GM15510 (cell line): ENCODE results near the gene WDR48.

ENCODE experiments used
- POLR2A ChIP-seq: IDR thresholded peaks from 3 replicates; pipeline ENCODE4 v1.6.1; 2011; ENCODE audit warnings: borderline replicate concordance; ENCODE audit not compliant: insufficient read length; ENCODE audit errors: extremely low read depth

WDR48 gene

DNA sequence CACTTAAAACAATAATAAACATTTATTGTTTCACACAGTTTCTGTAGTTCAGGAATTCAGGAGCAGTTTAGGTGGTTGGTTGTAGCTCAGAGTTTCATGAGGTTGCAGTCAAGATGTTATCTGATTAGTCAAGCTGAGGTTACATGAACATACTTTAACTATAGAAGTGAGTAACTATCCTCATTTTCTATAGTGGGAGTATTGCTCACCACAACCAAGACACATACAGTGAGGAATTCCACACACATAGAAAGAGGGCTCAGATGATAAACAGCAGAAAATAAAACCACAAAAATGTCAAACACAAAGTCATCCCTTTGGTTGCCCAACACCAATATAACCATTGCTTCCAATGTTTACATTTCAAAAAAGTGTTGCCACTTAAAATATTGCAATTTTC, 13.7 kb upstream of the WDR48 start:
- TF ChIP-seq POLR2A = no peak

DNA sequence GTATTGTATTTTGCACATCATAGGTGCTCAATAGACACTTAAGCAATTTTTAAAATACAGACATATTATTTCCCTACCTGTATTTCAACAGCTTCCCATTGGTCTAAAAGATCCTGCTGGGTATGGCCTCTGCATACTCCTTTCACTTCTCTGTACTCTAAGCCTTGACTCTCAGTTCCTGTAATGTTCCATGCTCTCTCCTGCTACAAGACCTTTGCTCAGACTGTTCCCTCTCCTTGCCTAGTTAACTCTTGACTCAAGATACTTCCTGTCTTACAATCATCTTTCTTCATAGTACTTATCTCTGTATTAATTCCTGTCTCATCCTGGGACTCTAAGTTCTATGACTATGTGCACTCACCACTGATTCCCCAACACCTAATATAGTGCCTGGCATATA, 1.8 kb upstream of the WDR48 start:
- no peak for TF ChIP-seq POLR2A

DNA sequence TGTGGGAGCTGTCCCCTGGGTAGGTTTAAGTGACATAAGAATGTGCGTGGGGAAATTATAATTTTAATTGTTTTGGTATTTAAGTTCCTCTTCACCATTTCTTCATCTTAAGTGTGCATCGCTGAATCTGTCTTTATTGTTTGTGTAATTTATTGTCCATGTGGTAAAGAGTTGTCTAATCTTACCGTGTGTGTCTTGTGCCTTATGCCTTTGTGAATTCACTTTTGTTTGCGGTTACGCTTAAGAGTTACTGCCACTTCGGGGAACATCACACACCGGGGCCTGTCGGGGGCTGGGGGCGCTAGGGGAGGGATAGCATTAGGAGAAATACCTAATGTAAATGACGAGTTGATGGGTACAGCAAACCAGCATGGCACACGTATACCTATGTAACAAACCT, 767 bp downstream of the WDR48 start:
- TF ChIP-seq POLR2A = no peak

DNA sequence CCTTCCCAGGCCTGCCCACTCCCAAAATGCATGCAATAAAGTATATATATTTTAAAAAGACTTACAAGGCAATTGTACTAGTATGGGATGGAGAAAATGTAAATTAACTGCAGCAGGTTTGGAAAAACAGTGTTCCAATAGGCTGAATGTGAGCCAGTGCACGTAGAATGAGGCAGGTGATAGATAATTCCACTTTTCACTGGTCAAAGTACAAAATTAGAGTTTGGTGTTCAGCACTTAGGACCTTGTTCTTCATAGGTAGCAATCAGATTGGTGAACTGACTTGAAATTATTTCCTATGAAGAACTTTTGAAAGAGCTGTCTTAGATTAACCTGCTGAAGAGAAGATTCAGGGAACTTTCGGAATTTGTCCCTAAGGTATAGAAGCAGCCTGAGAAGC, 1.9 kb downstream of the WDR48 start:
- TF ChIP-seq POLR2A = no peak

DNA sequence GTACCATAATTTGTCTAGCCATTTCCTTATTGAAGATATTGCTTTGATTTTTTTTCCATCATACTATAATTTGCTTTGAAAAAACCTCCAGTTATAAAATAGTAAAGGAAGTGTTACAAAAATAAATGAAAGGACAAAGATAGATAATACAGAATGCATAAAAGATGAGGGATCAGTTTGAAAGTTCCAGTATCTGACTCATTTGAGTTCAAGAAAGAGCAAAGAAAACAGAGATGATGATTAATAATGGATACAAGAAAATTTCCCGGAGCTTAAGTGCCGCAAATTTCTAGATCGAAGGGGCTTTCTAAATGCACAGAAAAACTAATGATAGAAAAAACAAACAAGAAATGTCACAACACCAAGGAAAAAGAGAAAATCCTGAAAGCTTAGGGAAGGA, 4.3 kb downstream of the WDR48 start:
- TF ChIP-seq POLR2A = no peak

DNA sequence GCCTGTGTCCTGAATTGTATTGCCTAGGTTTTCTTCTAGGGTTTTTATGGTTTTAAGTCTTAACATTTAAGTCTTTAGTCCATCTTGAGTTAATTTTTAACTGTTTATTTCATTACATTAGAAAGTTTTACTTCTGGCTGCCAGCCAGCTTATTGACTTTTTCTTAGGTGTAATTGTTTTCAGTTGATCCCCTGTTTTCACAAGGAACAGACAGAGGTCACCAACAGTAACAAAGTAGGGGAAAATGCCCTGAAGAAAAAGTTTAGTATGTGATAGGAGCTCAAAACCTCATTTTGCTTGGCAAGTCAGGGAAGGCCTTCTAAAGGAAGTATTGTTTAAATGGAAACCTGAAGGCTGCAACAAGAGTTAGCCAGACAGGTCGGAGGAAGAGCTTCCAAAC, 10.4 kb downstream of the WDR48 start:
- TF ChIP-seq POLR2A = no peak

DNA sequence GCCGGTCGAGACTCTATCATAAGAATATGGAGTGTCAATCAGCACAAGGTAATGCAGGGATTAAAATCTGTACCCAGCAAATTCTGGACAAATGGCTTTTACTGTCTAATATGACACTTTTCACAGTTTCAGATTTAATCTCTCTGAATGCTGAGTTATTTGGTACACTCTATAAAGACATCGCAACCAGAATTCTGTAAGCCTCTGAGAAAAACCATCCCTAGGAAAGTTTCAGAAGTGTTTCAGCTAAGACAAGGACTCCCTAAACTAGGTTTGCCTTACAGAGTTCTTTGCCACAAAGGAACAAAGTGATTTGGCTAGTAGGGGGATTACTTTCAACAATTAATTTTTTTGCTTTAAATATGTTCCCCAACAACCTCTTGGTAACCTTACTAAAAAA, 11.3 kb downstream of the WDR48 start:
- no peak for TF ChIP-seq POLR2A

DNA sequence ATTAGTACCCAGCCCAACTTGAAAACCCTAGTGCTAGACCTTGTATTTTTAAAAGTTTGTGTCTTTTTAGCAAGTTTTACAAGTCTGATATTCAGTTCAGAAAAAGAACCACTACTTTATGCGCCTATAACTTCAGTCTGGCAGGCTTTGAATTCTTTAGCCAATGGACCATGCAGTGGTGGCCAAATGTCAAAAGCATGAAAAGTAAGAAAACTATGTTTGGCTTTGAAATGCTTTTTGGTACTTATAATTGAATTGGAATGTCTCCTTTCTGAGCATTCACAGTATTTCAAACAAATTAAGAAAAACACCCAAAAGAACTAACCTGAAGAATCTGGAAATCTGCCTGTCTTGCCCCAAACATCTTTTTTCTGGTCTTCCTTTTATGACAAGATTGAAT, 12.8 kb downstream of the WDR48 start:
- TF ChIP-seq POLR2A = no peak

DNA sequence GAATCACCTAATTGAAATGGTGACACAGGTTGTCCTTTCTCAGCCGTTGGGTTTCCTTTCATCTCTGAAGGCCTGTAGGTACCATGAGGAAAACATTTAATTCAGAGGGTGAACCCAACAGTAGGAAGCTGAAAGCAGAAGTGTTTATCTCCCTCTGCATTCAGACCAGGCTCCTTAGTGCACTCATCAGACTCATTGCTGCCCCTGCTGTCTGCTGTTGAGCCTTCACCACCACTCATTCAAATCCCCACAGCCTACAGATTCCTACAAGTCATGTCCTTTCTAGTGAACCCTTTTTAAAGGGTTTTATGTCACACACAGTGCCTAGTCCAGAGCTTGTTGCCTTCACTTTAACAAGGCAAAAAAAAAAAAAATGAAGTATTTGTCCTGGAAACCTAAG, 13.4 kb downstream of the WDR48 start:
- TF ChIP-seq POLR2A = no peak

DNA sequence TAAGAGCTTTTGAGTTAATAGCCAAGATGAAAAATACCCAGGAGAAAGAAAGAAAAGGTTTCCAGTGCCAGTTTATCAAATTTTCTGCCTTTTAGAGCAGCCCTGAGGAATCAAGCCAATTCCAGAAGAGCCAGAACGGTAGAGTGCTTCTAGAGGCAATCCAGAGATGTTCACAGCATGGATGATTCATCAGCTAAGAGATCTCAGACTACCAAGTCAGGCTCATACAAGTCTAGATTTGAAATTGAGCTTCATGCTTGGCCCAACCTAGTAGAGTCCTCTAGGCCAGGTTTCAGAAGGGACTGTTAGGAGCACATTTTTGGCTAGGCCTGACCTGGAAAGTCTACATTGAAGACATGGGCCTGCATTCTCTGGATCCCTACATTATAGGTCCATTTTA, 15.5 kb downstream of the WDR48 start:
- TF ChIP-seq POLR2A = no peak

DNA sequence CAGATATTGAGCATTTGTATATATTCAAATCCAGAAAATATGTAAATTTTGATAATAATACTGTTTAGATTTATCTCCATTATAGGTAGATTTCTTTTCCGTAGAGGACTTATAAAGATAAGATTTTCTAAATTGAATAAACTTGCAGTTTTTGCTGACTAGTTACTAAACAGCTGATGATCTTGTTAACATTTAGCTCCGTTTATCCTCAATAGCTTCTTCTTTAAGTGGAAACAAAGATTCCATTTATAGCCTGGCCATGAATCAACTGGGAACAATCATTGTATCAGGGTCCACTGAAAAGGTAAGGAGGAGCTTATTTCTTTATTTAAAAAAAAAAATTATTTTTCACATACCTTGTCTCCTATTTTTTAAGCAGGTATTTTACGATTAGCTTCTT, 16.7 kb downstream of the WDR48 start:
- TF ChIP-seq POLR2A = no peak

DNA sequence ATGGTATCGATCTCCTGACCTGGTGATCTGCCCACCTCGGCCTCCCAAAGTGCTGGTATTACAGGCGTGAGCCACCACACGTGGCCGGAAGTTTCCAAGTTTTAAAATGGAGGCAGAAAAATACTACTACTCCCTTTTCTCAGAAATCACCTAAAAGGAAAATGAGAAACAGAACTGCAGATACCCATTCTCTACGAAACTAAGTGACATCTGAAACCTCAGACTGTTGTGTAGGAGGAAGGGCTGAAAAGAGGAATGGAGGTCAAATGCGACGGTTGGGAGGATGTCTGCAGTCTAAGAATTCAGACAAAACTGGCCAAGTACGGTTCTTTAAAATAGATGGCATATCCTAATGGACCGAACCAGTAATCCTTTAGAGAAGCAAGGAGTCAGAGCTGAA, 24.1 kb downstream of the WDR48 start:
- TF ChIP-seq POLR2A = no peak

DNA sequence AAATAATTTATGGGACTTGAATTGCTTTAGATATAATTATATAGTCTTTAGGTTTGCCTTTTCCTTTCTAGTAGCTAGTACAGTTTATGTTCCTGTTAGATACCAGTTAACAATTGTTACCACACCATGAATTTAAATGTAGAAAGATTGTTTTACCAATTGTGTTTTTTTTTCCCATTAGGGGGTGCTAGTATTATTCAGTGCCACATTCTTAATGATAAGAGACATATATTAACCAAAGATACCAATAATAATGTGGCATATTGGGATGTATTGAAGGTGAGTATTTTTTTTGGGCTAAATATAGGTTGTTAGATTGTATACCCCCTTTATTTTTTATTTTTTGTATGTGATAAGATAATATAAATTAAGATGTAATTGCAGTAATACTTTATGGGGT, 27.7 kb downstream of the WDR48 start:
- TF ChIP-seq POLR2A = no peak

DNA sequence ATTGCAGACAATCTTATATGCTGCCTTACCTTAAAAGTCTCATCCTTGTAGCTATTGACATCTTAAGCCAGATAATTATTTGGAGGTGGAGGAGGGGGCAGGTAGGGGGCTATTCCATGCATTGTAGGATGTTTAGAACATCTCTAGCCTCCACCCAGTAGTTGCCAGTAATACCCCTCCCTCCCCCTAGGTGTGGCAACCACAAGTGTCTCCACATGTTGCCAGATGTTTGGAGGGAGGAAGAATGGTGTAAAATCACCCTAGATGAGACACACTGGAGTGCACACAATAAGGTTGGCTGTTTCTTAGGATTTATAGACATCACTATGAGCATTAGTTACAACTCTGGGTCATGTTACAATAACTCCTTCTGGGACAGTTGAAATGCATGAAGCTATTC, 28.2 kb downstream of the WDR48 start:
- no peak for TF ChIP-seq POLR2A

DNA sequence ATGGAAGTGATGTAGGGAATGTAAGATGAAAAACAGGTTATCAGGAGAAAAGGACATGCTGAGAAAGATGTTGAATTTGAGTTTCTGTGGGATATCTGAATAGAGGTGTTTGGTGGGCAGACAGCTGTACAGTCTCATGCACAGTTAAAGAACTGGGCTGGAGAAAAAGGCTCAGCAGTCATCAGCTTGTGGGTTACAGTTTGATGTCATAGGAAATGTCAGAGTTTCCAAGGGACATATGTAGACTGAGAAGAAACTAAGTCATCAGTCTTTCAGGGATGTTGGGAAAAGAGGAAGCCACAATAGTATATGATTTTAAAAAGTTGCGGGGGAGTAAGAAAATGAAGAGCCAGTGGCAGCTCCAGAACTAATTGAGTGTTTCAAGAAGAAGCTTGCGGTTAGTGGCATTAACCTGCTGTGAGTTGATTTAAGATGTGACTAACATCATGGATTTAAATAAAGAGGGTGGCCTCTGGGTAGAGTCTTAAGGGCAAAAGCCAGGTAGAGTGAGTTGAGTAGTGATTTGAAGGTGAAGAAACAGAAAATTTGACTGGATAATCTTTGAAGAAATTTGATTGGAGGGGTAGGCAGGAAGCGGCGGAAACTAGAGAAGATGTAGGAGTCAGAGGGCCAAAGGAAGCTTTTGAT, 31.0 kb downstream of the WDR48 start:
- no peak for TF ChIP-seq POLR2A

DNA sequence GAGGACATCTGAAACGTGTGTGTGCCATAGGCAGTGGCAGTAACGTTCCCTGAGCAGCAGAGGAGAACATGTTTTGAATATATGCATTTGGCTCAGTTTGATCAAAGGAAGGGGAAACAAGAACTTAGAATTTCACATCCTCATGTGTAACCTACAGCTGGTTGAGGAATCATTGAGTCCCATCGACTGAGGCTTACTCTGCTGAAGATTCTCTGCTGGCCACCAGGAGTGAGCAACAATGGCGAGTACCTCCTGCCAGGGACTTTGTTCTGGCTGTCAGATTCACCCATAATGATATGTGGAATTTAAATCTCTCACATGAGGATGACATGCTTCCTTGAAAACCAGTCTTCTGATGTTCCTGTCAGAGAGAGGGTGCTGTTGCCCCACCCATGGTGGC, 34.3 kb downstream of the WDR48 start:
- no peak for TF ChIP-seq POLR2A

DNA sequence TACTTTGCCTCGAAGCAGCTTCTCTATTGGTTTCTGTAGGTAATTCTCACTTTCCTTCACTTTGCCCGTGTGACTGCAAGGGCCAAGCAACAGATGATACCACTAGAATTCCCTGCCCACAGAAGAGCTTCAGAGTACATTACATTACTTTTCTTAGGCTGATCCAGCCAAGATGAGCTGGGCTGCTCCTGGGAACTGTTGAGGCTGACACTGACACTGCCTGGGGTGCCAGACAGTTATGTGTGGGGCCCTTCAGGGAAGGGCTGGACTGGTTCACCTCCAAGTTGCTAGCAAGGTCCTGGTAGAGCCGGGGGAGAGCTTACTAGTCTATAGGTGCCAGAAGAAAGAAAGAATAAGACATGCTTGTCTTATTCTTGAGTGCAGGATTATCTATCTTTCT, 36.6 kb downstream of the WDR48 start:
- no peak for TF ChIP-seq POLR2A
